GM19468 (cell line): ENCODE data around the gene HSPA8.
"Not testable (repeated sequence)": the region's sequence is repeated elsewhere in the genome, so short reads cannot be mapped to it uniquely, and the experiment has no call there.

ENCODE experiments used
- ATAC-seq: cut with Tn5 transposase; IDR thresholded peaks from one replicate; pipeline ENCODE4 v1.9.1; 2021; ENCODE audit warnings: mild to moderate bottlenecking, moderate library complexity, moderate number of reproducible peaks; ENCODE audit not compliant: unreplicated experiment; ENCODE audit errors: extremely low read depth

HSPA8 gene

DNA sequence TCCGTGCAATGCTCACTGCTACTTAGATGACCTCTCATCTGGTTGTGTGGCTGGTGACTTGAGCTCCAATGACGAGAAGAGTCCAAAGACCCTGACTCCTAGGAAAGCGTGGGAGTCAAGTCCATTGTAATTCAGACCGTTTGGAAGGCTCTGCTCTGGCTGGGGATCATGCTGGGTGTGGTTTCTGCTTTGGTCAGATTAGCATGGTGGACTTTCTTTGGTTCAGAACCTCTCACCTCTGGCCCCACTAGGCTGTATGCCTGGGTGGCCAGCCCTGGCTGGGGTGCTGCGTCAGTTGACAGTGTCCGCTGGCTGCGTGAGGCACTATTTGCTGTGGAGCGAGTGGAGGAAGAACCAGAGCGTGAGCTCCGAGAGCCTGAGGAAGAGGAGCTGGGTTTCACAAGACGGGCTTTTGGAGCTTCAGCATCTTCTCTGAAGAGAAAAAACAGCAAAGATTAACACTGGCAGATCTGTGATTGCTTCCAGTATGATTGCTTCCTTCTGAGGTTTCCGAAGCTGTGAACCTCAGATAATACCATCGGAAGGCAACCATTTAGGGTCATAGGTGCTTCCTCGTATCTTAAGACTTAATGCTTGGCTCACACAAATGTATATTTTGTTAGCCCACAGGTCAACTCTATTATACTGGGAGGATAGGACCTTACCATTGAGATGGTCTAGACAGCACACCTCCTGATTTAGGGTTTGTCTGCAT, 11.6 kb upstream of the HSPA8 start:
- ATAC-seq, result no peak

DNA sequence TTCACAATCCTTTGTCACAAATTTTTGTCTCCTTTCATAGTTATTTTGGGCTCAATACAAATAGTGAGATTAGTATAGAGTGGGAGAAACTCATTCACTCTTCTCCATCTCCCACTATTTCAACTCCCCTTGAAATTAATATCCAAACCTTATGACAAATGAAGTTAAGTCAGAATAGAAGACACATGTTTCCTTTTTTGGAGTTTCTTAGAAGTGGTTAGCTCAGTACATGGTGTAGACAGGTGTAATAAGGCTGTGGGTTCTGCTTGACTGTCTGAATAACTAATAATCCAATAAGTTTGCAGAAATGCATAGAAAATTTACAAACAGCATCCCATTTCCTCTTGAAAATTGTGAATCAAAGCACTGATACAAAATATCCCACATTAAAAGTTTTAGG, 10.8 kb upstream of the HSPA8 start:
- ATAC-seq, result no peak

GRCh38 chr11:123072332-123072761, 10.4 kb upstream of the HSPA8 start:
- no peak for ATAC-seq

DNA sequence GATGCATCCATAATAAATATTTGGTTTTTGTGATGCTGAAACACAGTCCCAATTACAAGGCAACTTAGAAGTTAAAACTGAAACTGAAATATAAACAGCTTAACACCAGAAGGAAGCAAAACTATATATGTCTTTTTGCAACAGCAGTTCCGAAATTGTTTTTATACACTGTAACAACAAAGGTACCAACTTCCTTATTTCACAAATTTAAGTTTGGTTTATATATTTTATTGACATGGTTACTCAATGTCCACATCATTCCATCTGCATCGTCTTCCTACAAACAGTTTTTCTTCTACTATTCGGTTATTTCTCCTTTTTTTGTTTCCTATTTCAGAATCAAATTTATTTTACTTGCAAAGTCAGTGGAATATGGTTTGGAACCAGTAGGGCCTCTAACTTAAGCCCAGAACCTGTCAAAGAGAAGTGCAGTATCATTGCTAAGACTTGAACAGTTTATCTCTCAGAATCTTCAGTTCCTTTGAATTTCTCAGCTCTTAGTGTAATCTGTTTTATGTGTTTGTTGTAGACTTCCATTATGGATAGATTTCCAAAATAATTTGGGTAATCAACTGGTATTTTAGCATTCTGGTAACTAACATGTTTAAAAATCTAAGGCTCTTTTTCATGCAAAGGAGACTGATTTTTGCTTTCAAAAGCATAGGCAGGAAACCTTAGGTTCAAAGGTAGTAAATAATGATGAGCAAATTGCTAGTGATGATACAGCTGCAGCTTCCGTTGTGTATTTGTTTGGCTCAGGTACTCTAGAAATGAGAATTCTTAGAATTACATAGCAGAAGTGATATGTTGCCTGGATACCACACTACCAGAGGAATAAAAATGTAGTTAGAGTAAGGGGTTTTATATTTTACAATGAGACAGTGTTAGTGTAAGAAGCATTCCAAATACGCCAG, 8.2 kb upstream of the HSPA8 start:
- ATAC-seq, result peak; percentile 48

DNA sequence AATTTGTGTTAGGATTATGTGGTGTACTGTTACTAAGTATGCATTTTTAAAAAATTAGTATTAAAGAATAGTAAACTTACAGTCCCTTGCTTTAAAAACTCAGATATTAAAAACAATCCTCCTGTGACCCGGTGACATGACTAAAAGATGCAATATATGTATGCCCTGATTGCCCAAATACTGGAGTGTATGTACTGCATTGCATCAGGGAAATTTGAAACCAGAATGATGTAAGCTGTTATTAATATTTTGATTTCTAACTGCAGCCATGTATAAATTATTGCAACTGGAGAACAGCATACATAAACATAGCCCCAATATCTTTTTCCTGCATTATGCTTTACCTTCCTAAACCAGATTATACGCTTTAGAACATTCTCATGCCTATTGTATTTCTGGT, 3.7 kb upstream of the HSPA8 start:
- no peak for ATAC-seq

DNA sequence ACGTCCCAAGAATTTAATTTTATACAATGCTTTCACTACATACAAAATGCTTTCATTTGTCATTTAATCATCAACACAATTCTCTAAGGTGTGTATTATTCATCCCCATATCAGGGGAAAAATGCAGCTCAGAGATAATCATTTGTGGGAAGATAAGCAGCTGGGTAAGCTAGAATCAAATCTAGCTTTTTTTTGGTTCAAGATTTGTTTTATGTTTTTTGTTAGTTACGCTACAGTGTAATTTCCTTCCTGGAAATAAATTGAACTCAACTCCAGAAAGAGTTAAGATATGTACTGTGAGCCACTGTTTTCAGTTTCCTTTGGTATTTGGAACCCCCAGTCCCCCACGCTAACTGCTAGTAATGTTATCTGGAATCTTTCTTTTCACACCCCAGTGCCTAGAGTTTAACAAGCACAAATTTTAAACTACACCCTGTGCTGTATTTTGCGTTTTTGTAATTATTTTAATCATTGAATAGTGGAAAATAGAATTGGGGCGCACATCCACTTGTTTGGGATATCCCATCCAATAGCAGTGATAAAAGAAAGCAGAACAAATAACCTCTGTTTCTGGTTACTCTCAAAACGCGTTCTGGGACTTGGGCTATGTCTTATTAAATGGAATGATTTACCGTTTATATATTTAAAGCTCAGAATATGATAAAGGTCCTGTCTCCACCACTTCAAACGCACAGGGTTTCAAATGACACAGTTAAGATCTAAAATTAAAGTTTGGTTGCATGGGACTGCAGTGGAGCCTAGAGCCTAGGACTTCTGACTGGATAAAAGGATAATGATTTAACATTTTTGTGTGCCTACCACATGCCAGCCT, 2.1 kb upstream of the HSPA8 start:
- no peak for ATAC-seq

DNA sequence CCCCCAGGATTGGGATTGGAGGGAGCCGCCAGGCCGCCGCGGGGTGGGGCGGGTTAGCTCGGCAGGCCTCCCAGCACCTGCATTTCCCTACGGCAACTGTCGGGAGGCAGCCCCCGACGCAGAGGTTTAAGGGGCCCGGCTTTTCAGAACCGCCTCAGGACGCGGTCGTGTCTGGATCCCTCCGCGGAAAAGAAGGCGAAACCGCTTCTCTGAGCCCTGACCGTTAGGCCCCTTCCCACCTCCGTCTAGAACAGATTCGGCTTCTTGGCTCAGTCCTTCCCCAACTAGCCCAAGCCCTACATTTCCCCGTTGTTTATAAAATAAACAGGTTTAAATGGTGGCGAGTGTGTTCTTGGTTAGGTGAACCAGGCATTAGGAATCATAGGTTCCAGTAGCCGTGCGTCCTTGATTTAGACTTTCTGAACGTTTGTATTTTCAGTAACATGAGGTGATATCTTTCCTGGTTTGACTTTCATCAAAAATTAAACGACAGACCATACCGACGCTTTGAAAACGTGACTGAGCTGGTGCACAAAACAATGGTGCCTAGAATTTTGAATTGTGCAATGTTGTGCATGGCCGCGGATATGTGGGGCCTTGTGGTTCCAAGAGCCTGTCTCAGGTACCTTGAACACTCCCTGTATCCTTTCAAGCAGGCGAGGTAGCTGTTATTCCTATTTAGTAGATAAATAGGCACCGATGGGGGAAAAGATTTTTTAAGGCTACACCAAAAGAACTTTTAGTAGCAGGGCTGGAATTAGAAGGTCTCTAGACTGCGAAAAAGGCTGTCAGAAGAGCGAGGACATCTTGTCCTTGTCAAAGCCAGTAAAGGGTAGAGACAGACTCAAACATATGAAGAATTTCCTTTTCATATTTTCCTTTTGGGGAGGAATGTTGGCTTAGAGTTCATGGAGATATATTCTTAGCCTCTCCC, 1.2 kb upstream of the HSPA8 start:
- ATAC-seq, result no peak

DNA sequence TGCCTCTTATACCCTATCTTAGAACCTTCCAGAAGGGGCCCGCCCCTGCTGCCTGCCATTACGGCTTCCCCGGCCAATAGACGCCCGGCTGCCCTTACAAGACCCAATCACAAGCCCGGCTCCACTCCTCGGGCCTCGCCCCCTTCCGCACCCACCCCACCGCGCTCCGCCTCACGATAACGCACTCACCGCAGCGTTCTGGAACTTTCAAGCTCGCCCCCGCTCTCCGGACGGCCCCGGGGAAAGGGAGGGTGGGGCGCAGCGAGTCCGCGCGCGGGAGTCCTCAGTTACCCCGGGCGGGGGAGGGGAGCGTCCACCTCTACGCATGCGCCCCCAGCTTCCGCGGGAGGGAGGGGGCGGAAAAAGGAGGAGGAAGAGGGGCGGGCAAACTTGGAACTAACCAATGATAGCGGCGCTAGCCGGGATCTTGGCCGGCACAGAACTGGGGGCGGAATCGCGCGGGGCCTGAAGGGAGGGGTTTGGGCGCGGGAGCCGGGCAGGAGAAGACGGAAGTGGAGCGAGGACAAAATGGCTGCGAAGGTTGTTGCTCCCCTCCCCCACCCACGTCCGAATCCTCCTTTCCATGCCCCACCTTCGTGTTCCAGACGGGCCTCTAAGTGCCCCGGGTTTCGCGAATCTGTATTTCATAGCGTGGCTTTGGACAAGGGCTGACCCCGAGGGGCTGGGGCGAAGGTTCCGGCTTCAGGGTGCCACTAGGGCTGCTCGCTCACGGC, 389 bp upstream of the HSPA8 start:
- ATAC-seq, result peak; percentile 87

DNA sequence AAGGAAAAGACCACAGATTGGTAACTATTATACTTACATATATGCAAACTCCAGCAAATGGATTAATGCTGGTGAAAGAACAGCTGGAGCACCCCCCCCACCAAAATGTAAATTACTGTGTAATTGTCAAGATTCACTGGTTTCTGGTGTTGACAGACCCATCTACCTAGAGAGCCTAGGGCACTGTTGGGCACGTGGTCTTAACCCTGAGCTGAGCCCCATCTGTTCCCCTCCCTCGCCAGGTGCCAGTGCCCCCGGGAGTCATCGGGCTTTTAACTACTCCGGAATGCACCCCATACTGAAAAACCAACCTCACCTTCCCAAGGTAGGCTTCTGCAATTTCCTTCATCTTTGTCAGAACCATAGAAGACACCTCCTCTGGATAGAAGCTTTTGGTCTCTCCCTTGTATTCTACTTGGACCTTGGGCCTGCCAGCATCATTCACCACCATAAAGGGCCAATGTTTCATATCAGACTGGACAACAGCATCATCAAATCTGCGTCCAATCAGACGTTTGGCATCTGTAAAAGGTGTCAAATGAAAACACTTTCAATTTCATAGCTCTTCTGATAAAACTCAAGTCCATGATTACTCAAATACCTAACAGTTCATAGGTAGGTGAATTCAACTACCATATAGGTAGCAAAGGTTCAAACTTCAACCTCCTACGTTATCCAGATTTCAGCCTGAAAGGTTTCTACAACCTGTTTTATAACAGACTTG, 1.5 kb downstream of the HSPA8 start:
- ATAC-seq, result no peak

DNA sequence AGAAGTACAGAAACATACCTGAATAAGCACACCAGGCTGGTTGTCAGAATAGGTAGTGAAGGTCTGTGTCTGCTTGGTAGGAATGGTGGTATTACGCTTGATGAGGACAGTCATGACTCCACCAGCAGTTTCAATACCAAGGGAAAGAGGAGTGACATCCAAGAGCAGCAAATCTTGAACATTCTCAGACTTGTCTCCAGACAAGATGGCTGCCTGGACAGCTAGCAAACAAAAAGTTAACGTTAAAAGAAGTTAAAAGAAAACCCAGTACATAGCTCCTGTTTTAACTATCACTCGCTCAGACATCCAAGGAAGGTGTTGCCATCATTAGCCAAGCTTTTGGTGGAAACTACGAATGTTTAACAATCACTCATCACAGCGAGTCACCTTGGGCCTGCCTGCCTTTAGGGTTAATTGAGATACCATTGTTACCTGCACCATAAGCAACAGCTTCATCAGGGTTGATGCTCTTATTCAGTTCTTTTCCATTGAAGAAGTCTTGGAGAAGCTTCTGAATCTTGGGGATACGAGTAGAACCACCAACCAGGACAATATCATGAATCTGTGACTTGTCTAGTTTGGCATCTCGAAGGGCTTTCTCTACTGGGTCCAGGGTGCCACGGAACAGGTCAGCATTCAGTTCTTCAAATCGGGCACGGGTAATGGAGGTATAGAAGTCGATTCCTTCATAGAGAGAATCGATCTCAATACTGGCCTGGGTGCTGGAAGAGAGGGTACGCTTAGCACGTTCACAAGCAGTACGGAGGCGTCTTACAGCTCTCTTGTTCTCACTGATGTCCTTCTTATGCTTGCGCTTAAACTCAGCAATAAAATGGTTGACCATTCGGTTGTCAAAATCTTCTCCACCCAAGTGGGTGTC, 2.7 kb downstream of the HSPA8 start:
- not testable (repeated sequence) for ATAC-seq

DNA sequence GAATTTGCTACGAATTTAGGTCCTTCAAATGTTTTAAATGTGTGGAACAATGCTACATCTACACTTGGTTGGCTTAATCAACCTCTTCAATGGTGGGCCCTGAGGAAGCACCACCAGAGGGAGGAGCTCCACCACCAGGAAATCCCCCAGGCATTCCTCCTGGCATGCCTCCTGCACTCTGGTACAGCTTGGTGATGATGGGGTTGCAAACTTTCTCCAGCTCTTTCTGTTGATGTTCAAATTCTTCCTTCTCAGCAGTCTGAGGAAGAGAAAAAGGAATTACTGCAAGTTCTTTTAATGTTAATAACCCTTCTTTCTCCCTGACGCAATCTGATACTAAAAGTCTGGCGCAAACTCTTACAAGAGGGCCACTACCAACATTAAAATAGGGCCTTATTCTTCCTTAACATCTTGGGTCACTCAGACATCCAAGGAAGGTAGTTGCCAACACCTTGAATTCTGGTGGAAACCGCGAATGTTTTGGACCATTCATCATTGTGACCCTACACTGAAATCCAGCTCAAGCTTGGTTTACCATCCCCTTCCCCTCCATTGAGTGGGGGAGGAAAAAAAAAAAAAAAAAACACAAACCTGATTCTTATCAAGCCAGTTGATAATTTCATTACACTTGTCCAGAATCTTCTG, 4.2 kb downstream of the HSPA8 start:
- ATAC-seq, result no peak

DNA sequence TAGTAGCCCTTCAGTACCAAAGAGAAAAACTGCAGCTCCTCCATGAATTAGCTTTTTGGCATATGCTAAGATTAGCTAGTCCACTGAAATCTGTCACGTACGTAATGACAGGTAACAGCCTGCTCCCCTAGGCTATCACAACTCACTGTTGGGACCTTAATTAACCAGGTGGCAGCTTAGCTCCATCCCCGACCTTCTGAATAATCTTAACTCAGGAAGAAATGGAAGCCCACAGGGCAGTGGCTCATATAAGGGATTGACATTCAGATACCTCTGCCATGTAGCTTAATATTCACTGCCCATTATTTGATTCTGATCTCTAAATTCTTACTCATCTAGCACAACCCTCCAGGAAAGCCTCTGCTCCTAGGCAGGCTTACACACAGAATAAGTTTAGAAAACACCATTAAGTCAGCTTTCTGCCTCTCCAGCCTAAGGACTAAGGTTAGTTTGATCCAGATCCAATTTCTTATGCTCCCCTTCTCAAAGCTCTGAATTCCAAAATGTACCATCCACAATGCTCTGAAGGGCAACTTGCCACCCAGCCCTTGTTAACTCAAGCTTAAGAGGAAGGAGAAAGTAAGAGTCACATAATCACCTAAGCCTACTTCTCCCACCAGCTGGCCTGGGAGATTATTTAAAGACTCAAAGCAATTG, 5.0 kb downstream of the HSPA8 start:
- ATAC-seq, result no peak

DNA sequence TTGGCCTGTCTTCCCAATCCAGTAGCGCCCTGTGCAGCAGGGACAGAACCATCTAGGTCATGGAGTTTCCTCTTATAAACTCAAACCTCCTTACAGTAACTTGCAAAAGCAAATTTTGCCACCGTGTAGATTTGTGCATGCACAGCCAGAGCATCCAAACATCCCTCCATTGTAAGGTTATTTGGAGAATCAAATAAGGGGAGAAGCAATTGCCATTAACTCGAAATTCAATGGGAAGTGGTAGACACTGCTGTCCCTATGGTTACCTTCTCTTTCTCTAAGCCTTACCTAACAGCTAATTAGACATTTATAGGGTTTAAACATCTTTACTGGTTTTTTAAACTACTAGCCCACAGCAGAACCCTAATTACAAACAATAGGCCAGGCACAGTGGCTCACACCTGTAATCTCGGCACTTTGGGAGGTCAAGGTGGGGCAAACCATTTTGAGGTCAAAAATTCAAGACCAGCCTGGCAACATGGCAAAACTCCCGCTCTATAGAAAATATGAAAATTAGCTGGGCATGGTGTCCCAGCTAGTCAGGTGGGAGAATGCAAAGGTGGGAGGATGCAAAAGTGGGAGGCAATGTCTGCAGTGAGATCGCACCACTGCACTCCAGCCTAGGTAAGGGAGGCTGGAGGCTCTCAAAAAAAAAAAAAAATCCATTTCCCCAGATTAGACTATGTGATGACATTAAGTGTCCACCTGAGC, 6.6 kb downstream of the HSPA8 start:
- ATAC-seq, result no peak

DNA sequence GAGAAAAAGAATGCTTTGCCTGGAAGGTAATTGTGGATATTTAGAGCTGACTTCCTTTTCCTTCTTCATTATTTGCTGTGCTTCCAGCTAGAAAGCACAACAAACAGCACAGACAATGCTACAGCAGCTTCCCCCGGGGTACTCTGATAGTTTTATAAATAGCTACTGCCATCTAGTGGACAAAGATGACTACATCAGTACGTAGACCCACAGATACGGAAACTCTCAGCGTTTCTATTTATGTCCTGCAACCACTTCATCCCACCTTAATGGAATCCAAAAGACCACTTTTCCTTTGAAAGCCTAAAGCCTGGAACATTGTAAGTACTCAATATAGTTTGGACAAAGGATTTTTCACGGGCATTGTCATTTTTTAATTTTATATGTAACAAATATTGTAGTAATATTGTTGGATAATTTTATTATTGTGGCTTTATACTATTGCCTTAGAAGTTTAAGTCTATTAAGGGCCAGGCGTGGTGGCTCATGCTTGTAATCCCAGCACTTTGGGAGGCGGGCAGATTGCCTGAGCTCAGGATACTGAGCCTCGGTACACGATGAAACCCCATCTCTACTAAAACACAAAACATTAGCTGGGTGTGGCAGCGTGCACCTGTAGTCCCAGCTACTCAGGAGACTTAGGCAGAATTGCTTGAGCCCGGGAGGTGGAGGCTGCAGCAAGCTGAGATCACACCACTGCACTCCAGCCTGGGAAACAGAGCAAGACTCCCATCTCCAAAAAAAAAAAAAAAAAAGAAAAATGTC, 7.5 kb downstream of the HSPA8 start:
- peak; percentile 81 for ATAC-seq
